Left hindlimb (tissue), 1 donor: ENCODE data around the gene UROD.
"Not testable (repeated sequence)": the region's sequence is repeated elsewhere in the genome, so short reads cannot be mapped to it uniquely, and the experiment has no call there.

Source experiments
- DNase-seq: peaks from one replicate; pipeline ENCODE4 v3.0.0-alpha.2; 2018

UROD gene

GRCh38 chr1:45011837-45012638 lies at the start of gene UROD:
TSS of gene UROD (plus strand) at chr1:45012254. CDS start at chr1:45012266, 12 bp downstream.
- DNase-seq, result peak; percentile 94

DNA sequence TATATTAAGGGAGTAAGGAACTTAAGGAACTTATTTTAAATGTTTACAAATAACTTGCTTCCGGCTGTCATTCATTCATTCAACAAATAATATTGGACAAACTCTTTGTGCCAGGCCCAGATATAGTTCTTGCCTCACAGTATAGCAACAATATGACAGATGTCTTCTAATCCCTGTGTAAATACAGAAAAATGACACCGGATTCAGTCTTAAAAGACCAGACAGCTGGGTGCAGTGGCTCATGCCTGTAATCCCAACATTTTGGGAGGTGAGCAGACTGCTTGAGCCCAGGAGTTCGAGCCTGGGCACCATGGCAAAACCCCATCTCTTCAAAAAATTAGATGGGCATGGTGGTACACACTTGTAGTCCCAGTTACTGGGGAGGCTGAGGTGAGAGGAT lies 49.3 kb upstream of the UROD start:
- no peak for DNase-seq

DNA sequence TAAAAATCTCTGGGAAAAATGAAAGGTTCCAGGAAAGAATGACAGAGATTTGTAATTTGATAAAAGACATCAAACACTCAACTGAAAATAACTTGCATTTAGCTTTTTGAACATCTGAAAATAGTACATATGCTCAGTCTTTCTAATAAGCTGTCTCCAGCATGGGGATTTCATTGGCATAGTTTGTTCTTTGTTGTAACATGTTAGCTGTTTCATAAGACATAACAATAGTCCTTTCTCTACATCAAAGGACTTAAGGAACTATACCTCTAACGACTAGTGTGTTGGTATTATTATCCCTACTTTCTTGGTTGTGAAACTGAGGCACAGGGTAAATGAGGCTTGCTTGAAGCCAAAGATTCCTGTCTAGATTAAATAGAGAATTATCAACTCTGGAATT lies 47.7 kb upstream of the UROD start:
- no peak for DNase-seq

- DNase-seq, result no peak
Measured at GRCh38 chr1:44970317-44970716, 41.7 kb upstream of the UROD start.

- no peak for DNase-seq
Measured at GRCh38 chr1:44973645-44974044, 38.4 kb upstream of the UROD start.

- no peak for DNase-seq
Measured at GRCh38 chr1:44976252-44976651, 35.8 kb upstream of the UROD start.

GRCh38 chr1:44977372-44977771 lies 34.7 kb upstream of the UROD start:
- DNase-seq, result not testable (repeated sequence)

- DNase-seq, result no peak
Measured at GRCh38 chr1:44985747-44986359, 26.2 kb upstream of the UROD start.

- DNase-seq, result no peak
Measured at GRCh38 chr1:44988531-44989156, 23.4 kb upstream of the UROD start.

DNA sequence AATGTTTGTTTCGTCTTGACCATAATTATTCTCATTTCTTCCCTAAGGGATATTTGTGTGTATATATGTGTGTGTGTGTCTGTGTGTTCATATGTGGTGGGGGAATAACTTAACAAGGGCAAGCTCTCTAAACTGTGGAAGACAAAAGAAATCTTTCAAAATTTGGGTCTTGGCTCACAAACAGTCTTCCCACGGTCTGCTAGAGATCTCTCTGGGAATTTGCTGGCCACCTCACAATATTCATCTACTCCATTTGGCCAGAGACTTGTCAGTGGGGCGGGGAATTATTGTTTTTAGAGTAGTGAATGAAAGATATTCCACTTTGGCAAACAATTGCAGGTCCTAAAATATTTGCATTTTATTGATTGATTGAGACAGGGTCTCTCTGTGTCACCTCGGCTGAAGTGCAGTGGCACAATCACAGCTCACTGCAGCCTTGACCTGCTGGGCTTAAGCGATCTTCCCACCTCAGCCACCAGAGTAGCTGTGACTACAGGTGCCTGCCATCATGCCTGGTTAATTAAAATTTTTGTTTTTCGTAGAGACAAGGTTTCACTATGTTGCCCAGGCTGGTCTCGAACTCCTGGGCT lies 17.6 kb upstream of the UROD start:
- no peak for DNase-seq

DNA sequence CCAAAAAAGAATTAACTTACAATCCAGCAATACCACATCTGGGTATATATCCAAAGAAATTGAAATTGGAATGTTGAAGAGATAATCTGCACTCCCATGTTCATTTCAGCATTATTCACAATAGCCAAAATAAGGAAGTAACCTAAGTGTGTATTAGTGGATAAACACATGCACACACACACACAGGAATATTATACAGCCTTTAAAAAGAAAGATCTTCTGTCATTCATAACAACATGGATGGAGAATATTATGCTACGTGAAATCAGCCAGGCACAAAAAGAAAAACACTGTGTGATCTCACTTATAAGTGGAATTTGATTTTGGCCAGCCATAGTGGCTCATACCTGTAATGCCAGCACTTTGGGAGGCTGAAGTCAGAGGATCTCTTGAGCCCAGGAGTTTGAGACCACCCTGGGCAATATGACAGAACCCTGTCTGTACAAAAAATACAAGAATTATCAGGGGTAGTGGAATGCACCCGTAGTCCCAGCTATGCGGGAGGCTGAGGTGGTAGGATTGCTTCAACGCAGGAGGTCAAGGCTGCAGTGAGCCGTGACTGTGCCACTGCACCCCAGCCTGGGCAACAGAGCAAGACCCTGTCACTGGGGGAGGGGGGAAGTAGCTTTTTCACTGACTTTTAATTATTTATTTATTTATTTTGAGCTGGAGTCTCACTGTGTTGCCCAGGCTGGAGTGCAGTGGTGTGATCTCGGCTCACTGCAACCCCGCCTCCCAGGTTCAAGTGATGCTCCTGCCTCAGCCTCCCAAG lies 16.4 kb upstream of the UROD start:
- no peak for DNase-seq

DNA sequence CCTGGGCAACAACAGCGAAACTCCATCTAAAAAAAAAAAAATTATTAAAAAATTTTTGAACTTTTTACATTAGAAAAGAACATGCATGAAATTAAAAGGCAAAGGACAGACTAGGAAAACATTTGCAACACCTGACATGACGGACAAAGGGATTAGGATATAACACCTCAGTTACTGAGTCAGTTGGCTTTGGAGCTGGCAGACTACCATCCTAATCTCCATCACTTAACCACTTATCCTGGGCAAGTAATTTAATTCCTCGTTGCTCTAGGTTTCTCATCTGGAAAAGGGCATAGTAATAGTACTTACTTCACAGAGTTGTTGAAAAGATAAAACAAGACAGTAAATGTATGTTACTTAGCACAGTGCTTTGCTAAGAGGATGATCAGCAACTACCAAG lies 12.8 kb upstream of the UROD start:
- no peak for DNase-seq

- no peak for DNase-seq
Measured at GRCh38 chr1:45001011-45001481, 11.0 kb upstream of the UROD start.

GRCh38 chr1:45001576-45001975 lies 10.5 kb upstream of the UROD start:
- DNase-seq, result not testable (repeated sequence)

DNA sequence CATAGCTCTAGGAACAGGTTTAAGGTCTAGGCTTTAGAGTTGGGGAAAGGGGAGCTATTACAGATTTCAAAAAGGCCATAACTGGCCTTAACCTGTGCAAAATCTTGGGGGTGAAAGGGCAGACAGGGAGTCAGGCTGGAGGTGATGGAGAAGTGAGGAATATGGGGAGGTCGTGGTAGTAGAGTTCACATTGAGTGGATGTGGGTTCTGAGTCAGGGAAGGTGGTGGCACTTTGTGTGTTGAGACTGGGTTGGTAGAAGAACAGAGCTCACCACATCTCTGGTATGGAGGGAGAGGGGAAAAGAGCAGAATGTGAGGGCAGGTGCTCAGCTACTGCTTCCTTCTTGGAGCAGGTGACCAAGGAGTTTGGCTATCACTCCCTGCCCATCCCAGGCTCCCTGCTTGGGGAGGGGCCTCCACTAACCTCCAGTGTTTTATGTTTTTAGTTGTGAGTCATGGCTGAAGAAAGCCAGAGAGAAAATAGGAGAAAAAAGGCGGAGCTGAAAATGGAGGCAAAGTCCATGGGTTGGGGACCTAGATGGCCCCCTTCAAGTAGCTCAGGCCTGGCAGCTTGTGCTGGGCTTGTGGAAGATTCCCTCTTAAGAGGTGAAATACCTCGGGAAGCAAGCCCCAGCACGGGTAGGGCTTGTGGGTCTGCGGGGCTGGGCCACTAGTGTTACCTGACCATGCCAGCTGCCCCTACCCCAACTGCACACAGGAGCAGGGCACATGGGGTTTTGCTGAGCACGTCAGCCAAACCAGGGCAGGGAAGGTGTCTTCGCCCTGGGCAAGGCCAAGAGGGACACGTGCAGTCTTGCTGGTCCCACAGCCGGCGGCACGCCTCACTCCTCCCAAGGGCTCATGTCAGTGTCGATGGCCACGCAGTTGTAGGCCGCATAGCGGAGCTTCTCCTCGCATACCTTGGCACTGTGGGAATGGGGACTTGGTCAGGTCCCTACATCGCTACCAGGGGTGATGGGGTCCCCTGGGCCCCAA lies 9.1 kb upstream of the UROD start:
- no peak for DNase-seq

DNA sequence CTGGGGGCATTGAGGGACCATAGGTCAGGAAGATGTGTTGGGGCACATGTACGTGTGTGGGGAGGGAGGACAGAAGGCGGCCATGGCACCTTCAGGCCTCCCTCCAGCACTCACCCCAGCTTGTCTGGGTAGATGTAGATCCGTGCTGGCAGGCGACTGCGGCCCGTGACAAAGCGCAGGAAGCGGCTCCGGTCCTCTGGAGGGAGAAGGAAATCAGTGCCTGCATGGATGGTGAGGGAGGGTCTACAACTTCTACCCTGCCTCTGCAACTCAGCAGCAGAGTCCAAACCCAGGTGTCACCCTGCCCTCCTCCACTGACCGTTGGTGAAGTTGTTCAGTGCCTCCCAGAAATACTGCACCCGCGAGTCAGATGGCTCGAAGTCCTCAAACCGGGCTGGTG lies 8.3 kb upstream of the UROD start:
- DNase-seq, result no peak

- DNase-seq, result no peak
Measured at GRCh38 chr1:45004281-45004920, 7.7 kb upstream of the UROD start.

DNA sequence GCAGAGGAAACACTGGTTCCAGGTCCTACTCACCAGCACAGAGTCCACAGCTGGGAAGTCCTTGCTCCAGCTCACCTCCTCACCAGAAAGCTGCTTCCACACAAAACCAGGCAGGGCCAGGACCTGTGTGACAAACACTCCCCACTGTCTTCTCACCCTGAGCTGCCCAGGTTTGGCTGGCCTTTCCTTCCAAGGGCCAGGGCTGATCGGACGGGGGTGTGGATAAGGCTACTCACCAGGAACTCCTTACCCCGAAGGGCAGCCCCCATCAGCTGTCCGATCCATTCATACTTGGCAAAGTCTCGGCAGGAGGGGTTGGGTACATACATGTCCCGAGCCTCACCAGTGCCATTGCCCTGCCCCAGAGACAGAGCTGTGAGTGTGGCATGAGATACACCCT lies 6.3 kb upstream of the UROD start:
- no peak for DNase-seq

DNA sequence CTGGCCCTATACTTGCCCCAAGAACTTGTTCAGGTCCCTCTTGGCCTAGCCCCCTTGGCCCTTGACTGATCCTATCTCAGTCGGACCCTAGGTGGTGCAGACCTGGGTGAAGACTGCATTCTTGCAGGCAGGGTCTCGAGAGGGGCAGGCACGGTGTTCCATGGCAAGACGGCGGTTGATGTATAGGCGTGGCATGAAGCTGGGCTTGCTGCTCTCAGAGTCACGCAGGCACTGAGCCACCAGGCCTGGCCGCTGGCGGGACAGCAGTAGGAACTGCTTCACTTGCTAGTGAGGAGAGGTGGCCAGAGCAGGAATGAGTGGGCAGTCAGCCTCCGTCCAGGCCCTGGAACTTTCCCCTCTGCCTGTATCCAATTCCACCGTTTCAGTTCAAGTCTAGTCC lies 4.7 kb upstream of the UROD start:
- no peak for DNase-seq

- DNase-seq, result no peak
Measured at GRCh38 chr1:45008076-45008475, 4.0 kb upstream of the UROD start.

DNA sequence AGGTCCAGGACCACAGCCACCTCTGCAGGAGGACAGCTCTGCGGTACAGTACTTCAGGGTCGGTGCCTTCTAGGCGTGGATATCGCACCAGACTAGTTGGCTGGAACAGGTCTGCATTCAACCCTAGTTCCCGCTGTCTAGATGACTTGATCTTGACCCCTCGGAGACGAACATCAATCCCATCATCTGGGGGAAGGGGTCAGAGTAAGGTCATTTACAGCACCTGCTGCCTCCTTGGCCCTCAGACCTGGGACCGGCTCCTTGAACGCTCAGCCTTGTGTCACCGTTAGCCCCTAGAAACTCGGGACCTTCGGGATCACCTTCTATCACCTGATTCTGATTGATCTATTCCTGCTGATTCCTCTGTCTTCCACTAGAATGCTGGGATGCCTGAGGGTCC lies 3.5 kb upstream of the UROD start:
- DNase-seq, result no peak
